IMR-90 (cell line): ENCODE results near the gene KCTD5. TPM values are rescaled to one million over a fixed set of nuclear protein-coding genes. Genes with fewer than 3 reads are reported as not detected.

ENCODE experiments used
- ATAC-seq: fragments of 200-7000 bp; cut with Tn5 transposase; 2 replicates; pipeline ENCODE4 v1.9.1; 2020; ENCODE audit warnings: low read depth, mild to moderate bottlenecking, moderate library complexity
- BruUV-seq: library from RNA; stranded (reverse); fragments of 400-500 nt; replicated peaks from 2 replicates; lab custom pipeline; 2021; lab: Mats Ljungman, UMichigan
- CTCF ChIA-PET: fragments of 300-600 bp; formaldehyde crosslinking; extraction: SDS; loops from one replicate; lab custom pipeline; 2021; ENCODE audit warnings: antibody characterized with exemption; lab: Yijun Ruan, JAX
- POLR2A ChIA-PET: fragments of 300-600 bp; sonication (Branson Sonifier 250); formaldehyde crosslinking; loops from one replicate; lab custom pipeline; 2022; ENCODE audit warnings: antibody characterized with exemption; ENCODE audit not compliant: unreplicated experiment; lab: Charles Lee
- DNase-seq: peaks from one replicate; pipeline ENCODE4 v3.0.0; 2013
- H2AFZ ChIP-seq: replicated peaks from 2 replicates; pipeline ENCODE3; 2013; ENCODE audit warnings: low read length, mild to moderate bottlenecking; ENCODE audit not compliant: poor library complexity
- H2AK5ac ChIP-seq: 2 replicates; pipeline ENCODE4 v1.6.1; 2013; ENCODE audit warnings: low read depth, low read length, inconsistent platforms
- H2AK9ac ChIP-seq: replicated peaks from 2 replicates; pipeline ENCODE3; 2013; ENCODE audit warnings: mild to moderate bottlenecking, low read depth, low read length, moderate library complexity; ENCODE audit not compliant: poor library complexity
- H2BK120ac ChIP-seq: 2 replicates; pipeline ENCODE4 v1.6.1; 2013; ENCODE audit warnings: low read depth, low read length, inconsistent platforms
- H2BK15ac ChIP-seq: 3 replicates; pipeline ENCODE4 v1.6.1; 2013; ENCODE audit warnings: low read depth, low read length, inconsistent platforms
- H2BK20ac ChIP-seq: 2 replicates; pipeline ENCODE4 v1.6.1; 2013; ENCODE audit warnings: low read depth, mild to moderate bottlenecking, inconsistent platforms, low read length, moderate library complexity
- H2BK5ac ChIP-seq: 2 replicates; pipeline ENCODE4 v1.6.1; 2013; ENCODE audit warnings: mild to moderate bottlenecking, low read depth, low read length, inconsistent platforms; ENCODE audit not compliant: poor library complexity, severe bottlenecking
- H3K14ac ChIP-seq: replicated peaks from 2 replicates; pipeline ENCODE4 v1.6.1; 2013; ENCODE audit warnings: low read depth, low read length, inconsistent platforms
- H3K18ac ChIP-seq: 2 replicates; pipeline ENCODE4 v1.6.1; 2013; ENCODE audit warnings: low read depth, low read length, control low read depth
- H3K23ac ChIP-seq: 2 replicates; pipeline ENCODE4 v1.6.1; 2013; ENCODE audit warnings: low read depth, low read length, inconsistent platforms
- H3K27ac ChIP-seq: 2 replicates; pipeline ENCODE4 v1.5.1; 2013; ENCODE audit warnings: mild to moderate bottlenecking, control low read depth, low read length; ENCODE audit not compliant: insufficient read depth
- H3K27me3 ChIP-seq: 2 replicates; pipeline ENCODE4 v1.6.1; 2013; ENCODE audit warnings: low read length; ENCODE audit not compliant: control insufficient read depth, insufficient read depth
- H3K36me3 ChIP-seq: 2 replicates; pipeline ENCODE4 v1.6.1; 2013; ENCODE audit warnings: low read length, mixed read lengths; ENCODE audit not compliant: control insufficient read depth, insufficient read depth
- H3K4ac ChIP-seq: 2 replicates; pipeline ENCODE4 v1.6.1; 2013; ENCODE audit warnings: low read depth, low read length, inconsistent platforms
- H3K4me1 ChIP-seq: 2 replicates; pipeline ENCODE4 v1.6.1; 2013; ENCODE audit warnings: low read length, mixed read lengths; ENCODE audit not compliant: control insufficient read depth, insufficient read depth
- H3K4me2 ChIP-seq: 2 replicates; pipeline ENCODE4 v1.6.1; 2013; ENCODE audit warnings: low read depth, mild to moderate bottlenecking, control low read depth, low read length, moderate library complexity
- H3K4me3 ChIP-seq: 2 replicates; pipeline ENCODE4 v1.5.1; 2013; ENCODE audit warnings: low read depth, mild to moderate bottlenecking, control low read depth, low read length, moderate library complexity; ENCODE audit not compliant: insufficient read depth
- H3K56ac ChIP-seq: 2 replicates; pipeline ENCODE4 v1.6.1; 2013; ENCODE audit warnings: low read length, inconsistent platforms; ENCODE audit not compliant: insufficient read depth; ENCODE audit errors: extremely low read depth
- H3K79me1 ChIP-seq, 2 experiments: 2 replicates each; pipeline ENCODE4 v1.6.1; 2013; ENCODE audit warnings: low read length in 2 of 2, inconsistent platforms in 1 of 2, low read depth in 1 of 2
- H3K9ac ChIP-seq: 2 replicates; pipeline ENCODE4 v1.6.1; 2013; ENCODE audit warnings: low read depth, low read length, control low read depth
- H3K9me1 ChIP-seq: 2 replicates; pipeline ENCODE4 v1.6.1; 2013; ENCODE audit warnings: low read length, inconsistent platforms; ENCODE audit not compliant: insufficient read depth
- H3K9me3 ChIP-seq: 2 replicates; pipeline ENCODE4 v1.6.1; 2013; ENCODE audit warnings: low read length; ENCODE audit not compliant: control insufficient read depth, insufficient read depth
- H4K20me1 ChIP-seq: 2 replicates; pipeline ENCODE4 v1.6.1; 2013; ENCODE audit warnings: low read length, inconsistent platforms; ENCODE audit not compliant: insufficient read depth
- H4K5ac ChIP-seq: 2 replicates; pipeline ENCODE4 v1.6.1; 2013; ENCODE audit warnings: mild to moderate bottlenecking, low read depth, low read length, control low read depth
- H4K8ac ChIP-seq, 2 experiments: 2 replicates each; pipeline ENCODE4 v1.6.1; 2013; ENCODE audit warnings: low read depth in 2 of 2, low read length in 2 of 2, control low read depth in 1 of 2, inconsistent platforms in 1 of 2
- H4K91ac ChIP-seq: 2 replicates; pipeline ENCODE4 v1.6.1; 2013; ENCODE audit warnings: low read depth, low read length, inconsistent platforms; ENCODE audit not compliant: insufficient read depth
- BHLHE40 ChIP-seq: fragments of 150-350 bp; IDR thresholded peaks from 2 replicates; pipeline ENCODE4 v1.6.1; 2016; ENCODE audit warnings: mild to moderate bottlenecking, low read depth, low read length
- CEBPB ChIP-seq: IDR thresholded peaks from 2 replicates; pipeline ENCODE4 v1.6.1; 2012; ENCODE audit warnings: low read depth, low read length, improper control_type of control experiment
- CHD1 ChIP-seq: IDR thresholded peaks from 2 replicates; pipeline ENCODE4 v1.6.1; 2012; ENCODE audit warnings: low read depth, low read length, improper control_type of control experiment
- CTCF ChIP-seq: conservative IDR thresholded peaks from 2 replicates; pipeline ENCODE4 v1.5.1; 2012; ENCODE audit warnings: mild to moderate bottlenecking, low read depth, low read length, improper control_type of control experiment
- ELK1 ChIP-seq: fragments of 150-350 bp; IDR thresholded peaks from 2 replicates; pipeline ENCODE4 v1.6.1; 2016; ENCODE audit warnings: low read depth, mild to moderate bottlenecking, low read length, moderate library complexity, borderline replicate concordance
- FOS ChIP-seq: fragments of 150-350 bp; IDR thresholded peaks from 2 replicates; pipeline ENCODE4 v1.6.1; 2016; ENCODE audit warnings: low read depth, low read length
- MAFK ChIP-seq: IDR thresholded peaks from 2 replicates; pipeline ENCODE4 v1.6.1; 2012; ENCODE audit warnings: low read depth, low read length, improper control_type of control experiment
- MAZ ChIP-seq: IDR thresholded peaks from 2 replicates; pipeline ENCODE4 v1.6.1; 2012; ENCODE audit warnings: low read depth, mild to moderate bottlenecking, low read length, improper control_type of control experiment, moderate library complexity, borderline replicate concordance
- NFE2L2 ChIP-seq: fragments of 150-350 bp; IDR thresholded peaks from 2 replicates; pipeline ENCODE4 v1.6.1; 2016; ENCODE audit warnings: low read depth, mild to moderate bottlenecking, low read length
- POLR2A ChIP-seq: IDR thresholded peaks from 2 replicates; pipeline ENCODE4 v1.6.1; 2012; ENCODE audit warnings: mild to moderate bottlenecking, low read depth, low read length
- RAD21 ChIP-seq: IDR thresholded peaks from 2 replicates; pipeline ENCODE4 v1.6.1; 2012; ENCODE audit warnings: low read length, improper control_type of control experiment
- RCOR1 ChIP-seq: IDR thresholded peaks from 2 replicates; pipeline ENCODE4 v1.6.1; 2012; ENCODE audit warnings: mild to moderate bottlenecking, low read length, improper control_type of control experiment; ENCODE audit not compliant: insufficient replicate concordance
- RFX5 ChIP-seq: IDR thresholded peaks from 2 replicates; pipeline ENCODE4 v1.8.0; 2012; ENCODE audit warnings: low read depth, mild to moderate bottlenecking, low read length, moderate library complexity
- SMC3 ChIP-seq: fragments of 150-350 bp; IDR thresholded peaks from 2 replicates; pipeline ENCODE4 v1.6.1; 2016; ENCODE audit warnings: low read depth, mild to moderate bottlenecking, antibody characterized with exemption, low read length, moderate library complexity
- USF2 ChIP-seq: fragments of 150-350 bp; IDR thresholded peaks from 2 replicates; pipeline ENCODE4 v1.6.1; 2017; ENCODE audit warnings: mild to moderate bottlenecking, antibody characterized with exemption, low read length, low read depth
- WGBS, 2 experiments: methylation state at CpG; one replicate each; pipeline versions ENCODE4 v1.1.5 to v1.1.7; 2013; ENCODE audit warnings: missing lambda C conversion rate in 2 of 2; ENCODE audit not compliant: insufficient read length in 1 of 2; ENCODE audit errors: extremely low coverage in 2 of 2; 5-methylcytosine and 5-hydroxymethylcytosine counted together
- dilution Hi-C: fragments of 300-500 bp; cut with HindIII; formaldehyde crosslinking; loops from one replicate; pipeline ENCODE4 v1.14.3; 2018; ENCODE audit warnings: low sequenced_read_pairs; ENCODE audit not compliant: unreplicated experiment
- in situ Hi-C: fragments of 300-500 bp; cut with MboI; formaldehyde crosslinking; loops from 3 replicates; pipeline ENCODE4 v1.14.3; 2019; ENCODE audit warnings: low sequenced_read_pairs, inconsistent platforms, mixed read lengths
- intact Hi-C: fragments of 100-400 bp; cut with micrococcal nuclease; formaldehyde crosslinking; loops from 2 replicates; pipeline ENCODE4 v1.10.0; 2022
- polyA plus RNA-seq, 3 experiments: library from polyadenylated mRNA; depleted of rRNA; stranded (reverse); fragments of >200 nt; gene quantifications; 2 replicates each; pipeline ENCODE4 v1.2.3, GENCODE V29; 2012; ENCODE audit warnings: low replicate concordance in 1 of 3
- total RNA-seq: library from RNA; depleted of rRNA; stranded (reverse); fragments of >200 nt; gene quantifications from 2 replicates; pipeline ENCODE4 v1.2.3, GENCODE V29; 2012

KCTD5 gene
- total and polyA plus RNA-seq, 2 of the 4 experiments (the other 2 are of a cell fraction) = 17.2 to 56.2 TPM

- no peak overlapping the region for H3K14ac ChIP-seq
- H3K23ac ChIP-seq = no peak overlapping the region
- no peak overlapping the region for H3K4me3 ChIP-seq
- ATAC-seq (no peak), DNase-seq (no peak)
- H3K18ac ChIP-seq = no peak overlapping the region
- in situ Hi-C loops (no loop called here), intact Hi-C loops (no loop called here), dilution Hi-C loops (no loop called here)
- H3K9ac ChIP-seq = no peak overlapping the region
- no TSS peak for BruUV-seq
- H3K9me3 ChIP-seq = no peaks in the 10 kb centered on the region
- no peak overlapping the region for H2BK15ac ChIP-seq
- H4K8ac ChIP-seq = no peak overlapping the region
- no peaks in the 10 kb centered on the region; the same call in 1 of the 2 replicates for H3K9me1 ChIP-seq
- ChIA-PET CTCF (no interaction called here), POLR2A (no interaction called here)
- no peak overlapping the region for H2BK5ac ChIP-seq
- H3K27me3 ChIP-seq = no peaks in the 10 kb centered on the region
- H3K4ac ChIP-seq = no peak overlapping the region
- H3K4me1 ChIP-seq = no peaks in the 10 kb centered on the region
- no peak overlapping the region for H4K91ac ChIP-seq
- no peak overlapping the region for H2AK9ac ChIP-seq
- H2BK20ac ChIP-seq = no peak overlapping the region
- no peak overlapping the region for H2BK120ac ChIP-seq
- 95% methylated on average over 13 of the region's 28 CpGs; no CpG with 5 or more reads in 1 of the 2 experiments for WGBS, 2 experiments
- no peak overlapping the region for H2AK5ac ChIP-seq
- H4K20me1 ChIP-seq = no peaks in the 10 kb centered on the region; the same call in none of the 2 replicates
- H3K4me2 ChIP-seq = no peak overlapping the region
- H3K79me1 ChIP-seq = peaks cover 0 to 8% of the 10 kb centered on the region in 2 experiments; a peak in 2 of 4 replicates
- H3K56ac ChIP-seq = no peak overlapping the region
- no peak overlapping the region for H2AFZ ChIP-seq
- peaks cover 66% of the 10 kb centered on the region for H3K36me3 ChIP-seq
- no peak overlapping the region for H4K5ac ChIP-seq
- H3K27ac ChIP-seq = no peak overlapping the region
- TF ChIP-seq CHD1 (no peak), MAZ (no peak), RAD21 (no peak), USF2 (no peak), RCOR1 (no peak), ELK1 (no peak), MAFK (no peak), CTCF (no peak), NFE2L2 (no peak), POLR2A (no peak), SMC3 (no peak), FOS (no peak), CEBPB (no peak), RFX5 (no peak), BHLHE40 (no peak)
Measured at GRCh38 chr16:2702871-2703745, 20.8 kb downstream of the KCTD5 start.
